HPDE6-E6E7 (cell line): Measurements from ENCODE around the gene CLDN7.

ENCODE experiments used
- DNase-seq: peaks from one replicate; pipeline ENCODE4 v3.0.0; 2011; ENCODE audit warnings: missing footprints; ENCODE audit errors: extremely low spot score

Gene CLDN7

DNA sequence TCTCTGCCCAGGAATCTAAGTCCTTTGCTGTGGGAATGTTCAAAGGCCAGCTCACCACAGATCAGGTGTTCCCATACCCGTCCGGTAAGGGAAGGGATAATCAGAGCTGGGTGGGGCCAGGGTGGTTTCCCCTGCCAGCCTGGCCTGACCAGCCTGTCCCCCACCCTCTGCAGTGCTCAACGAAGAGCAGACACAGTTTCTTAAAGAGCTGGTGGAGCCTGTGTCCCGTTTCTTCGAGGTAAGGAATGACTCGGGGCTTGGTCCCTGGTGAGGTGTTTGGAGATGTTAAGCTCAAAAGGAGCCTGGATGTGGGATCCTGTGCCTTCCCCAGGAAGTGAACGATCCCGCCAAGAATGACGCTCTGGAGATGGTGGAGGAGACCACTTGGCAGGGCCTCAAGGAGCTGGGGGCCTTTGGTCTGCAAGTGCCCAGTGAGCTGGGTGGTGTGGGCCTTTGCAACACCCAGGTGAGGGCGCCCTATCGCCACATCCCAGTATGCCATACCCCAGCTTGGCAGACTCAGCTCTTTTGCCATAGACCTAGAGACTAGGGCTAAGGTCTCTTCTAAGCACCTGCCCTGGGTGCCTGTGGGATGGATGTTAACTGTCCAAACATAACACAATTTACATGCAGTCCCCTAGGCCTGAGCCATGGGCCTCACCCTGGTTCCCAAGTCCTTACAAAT lies 41.5 kb downstream of the CLDN7 start:
- DNase-seq: no peak

DNA sequence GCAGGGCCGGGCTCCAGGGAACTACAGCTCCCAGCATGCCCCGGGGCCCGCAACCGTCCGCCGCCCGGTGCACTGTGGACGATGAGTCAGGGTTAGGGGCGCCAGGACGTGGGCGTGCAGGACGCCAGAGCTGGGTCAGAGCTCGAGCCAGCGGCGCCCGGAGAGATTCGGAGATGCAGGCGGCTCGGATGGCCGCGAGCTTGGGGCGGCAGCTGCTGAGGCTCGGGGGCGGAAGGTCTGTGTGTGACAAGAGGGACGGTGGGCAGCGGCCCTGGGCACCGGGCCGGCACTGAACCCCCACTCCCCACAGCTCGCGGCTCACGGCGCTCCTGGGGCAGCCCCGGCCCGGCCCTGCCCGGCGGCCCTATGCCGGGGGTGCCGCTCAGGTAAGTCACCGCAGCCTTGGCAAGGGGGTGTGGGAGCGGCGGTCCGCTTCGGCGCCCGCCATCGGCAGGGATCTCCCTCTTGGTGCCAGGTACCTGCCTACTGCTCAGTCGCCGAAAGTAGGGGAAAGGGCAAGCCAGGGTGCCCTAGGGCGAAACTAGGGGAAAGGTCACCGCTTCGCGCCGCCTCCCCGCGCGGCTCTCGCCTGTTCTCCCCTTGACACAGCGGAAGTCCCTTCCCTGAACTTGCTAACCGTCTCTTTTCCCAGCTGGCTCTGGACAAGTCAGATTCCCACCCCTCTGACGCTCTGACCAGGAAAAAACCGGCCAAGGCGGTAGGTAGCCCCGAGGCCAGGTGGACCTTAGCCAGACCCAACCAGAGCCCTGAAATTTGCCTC lies 42.3 kb downstream of the CLDN7 start, which contains the start of the genes ACADVL and DLG4:
Gene ACADVL, plus strand, starts transcription at position 127 of the 781 bp plus-strand sequence. Its CDS starts 47 bp downstream, at position 174.
Gene DLG4, minus strand, starts transcription at position 25 of the 781 bp plus-strand sequence.
- DNase-seq: peak; percentile 78

DNA sequence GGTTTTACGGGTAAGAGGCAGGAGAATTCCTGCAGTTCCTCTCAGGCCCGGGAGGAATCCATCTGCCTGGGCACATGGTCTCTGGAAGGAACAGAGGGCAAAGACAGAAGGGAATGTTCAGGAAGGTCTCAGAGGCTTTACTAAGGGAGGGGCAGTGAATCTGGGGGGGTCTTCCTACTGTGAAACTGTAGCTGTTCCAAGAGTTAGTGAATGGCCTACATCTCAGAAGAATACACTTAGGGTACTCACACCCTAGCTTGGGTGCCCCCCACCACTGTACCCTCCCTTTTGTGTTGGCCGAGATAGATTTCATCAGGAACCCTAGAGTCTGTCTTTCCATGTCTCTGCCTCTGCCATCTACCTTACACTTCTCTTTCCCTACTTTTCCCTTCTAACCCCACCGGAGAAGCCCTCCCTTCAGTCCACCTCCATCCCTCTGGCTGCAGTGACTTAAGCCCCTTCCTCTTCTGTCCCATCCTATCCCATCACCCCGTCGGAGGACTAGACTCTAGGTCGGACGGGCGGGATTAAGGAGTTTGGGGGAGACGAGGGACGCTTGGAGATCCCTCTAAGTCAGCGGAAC lies 43.0 kb downstream of the CLDN7 start:
- DNase-seq: no peak

DNA sequence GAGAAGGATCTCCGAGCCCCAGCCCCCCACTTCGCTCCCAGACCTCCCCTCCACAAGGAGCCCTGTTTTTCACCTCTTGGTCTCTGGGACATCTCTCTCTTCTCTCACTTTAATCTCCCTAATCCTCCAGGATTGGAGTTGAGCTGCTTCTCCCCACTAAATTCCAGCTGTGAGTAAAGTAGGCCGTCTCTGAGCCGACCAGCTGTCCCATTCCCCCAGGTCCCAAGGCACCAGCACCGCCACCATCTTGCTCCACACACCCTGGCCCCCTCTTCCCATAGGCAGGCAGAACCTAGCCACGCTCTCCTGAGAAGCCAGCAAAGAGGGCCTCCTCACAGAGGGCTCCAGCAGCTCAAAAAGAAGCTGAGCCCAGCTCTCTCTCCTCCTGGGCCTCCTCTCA lies 43.5 kb downstream of the CLDN7 start:
- no peak for DNase-seq

DNA sequence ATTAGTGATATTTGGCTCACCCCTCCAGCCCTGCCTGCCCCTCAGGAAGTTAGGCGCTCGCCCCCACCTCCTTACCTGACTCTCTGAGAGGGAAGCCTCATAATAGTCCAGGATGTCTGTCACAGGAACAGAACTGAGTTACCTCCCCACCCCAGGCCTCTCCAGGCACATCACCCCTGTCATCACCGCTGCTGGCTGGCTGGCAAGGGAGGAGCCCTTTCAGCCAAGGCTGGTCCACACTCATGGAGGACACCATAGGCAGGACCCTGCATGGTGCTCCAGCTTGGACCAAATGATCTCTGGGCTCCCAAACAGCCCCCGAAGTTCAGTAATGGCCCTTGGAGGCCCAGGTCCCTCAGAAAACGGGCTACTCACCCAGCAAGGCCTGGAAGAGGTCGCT lies 44.1 kb downstream of the CLDN7 start:
- DNase-seq: no peak

DNA sequence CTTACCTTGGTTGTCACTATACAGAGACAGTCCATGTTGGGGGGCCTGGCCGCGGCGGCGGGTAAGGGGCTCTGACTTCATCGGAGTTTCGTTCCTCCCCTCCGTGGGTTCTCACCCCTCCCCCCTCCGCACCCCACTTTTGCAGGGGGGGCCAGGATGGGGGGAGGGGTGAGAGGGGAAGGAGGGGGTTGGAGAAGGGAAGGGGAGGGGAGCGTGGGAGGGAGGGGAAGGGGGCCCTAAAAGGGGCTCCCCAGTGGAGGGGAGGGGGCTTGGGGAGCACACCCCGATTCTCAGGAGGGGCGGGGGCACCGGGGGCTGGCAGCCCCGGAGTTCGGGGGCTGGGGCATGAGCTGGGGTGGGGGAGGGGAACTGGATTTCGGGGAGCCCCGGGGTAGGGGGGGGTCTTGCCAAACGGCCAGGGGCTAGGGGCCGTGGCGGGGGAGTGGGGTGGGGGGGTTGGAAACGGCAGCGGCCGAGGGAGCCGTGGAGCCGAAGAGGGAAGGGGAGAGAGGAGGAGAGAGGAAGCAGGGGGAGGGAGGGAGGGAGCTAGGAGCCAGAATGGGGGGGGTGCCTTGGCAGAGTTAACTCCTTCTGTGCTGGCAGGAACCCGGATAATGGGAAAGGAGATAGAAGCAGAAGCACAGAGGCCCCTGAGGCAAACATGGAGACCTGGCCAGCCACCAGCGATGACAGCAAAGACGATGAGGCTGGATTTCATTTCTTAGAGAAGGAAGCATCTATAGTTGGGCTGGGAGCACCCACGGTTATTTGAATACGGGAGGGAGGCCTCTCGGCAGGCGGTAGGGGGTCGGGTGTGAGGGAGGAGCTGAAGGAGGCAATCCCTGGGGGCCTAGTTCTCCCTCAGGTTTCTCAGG lies 44.9 kb downstream of the CLDN7 start:
- DNase-seq: no peak

DNA sequence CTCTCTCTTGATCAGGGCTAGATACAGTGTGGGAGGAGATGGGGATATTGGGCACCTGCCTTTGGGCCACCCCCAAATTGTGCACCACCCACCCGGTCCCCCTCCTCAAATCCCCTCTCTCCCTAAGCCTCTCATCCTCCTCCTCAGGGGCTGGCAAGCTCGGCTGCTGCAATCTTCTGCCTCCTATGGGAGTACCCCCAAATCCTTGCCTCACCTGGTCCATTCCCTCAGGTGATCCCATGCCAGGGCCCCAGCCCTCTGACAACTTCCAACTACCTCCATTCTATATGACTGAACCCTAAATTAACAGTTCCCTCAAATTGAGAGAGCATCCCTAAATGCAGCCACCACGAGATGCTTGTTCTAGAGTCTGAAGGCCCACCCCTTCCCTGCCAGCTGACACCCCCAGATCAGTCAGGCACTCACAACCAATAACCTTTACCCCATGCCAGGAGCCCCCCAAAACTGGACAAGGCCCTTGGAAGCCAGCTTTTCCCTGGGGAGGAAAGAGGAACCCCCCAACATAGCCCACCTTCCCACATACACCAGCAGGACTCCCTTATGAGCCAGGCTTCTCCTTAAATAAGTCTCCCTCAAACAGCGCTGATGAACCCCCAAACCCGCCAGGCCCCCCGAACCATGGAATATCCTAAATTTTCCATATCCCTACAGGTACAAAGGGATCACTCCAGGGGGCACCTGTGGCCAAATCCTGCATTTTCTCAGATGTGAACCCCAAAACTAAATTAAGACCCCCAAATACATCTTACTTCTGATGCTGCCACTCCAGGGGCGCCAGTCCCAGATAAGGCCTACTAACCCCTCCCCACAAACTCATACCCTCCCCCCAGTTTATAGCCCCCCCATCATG lies 45.8 kb downstream of the CLDN7 start:
- DNase-seq: no peak

DNA sequence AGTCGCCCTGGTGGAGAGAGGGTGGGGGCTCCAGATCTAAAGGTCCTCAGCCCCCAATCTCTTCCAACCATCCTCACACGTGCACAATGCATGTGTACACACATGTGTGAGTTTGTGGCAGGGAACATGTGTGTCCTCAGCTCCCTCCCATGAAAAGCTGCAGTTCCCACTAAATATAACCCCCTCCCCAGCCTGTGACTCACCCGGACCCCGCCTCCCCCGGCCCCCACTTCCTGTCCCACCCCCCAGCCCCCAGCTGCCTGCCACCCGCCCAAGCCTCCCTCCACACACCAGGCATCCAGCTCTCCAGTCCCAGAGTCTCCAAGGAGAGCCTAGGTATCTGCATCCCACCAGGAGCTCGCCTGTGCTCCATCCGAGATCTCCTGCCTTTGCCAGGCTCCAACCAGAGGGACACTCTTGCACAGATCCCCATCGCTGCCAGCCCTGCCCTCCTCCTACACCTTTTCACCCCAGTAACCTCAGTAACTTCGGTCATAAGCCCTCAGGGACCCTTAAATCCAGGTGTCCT lies 46.6 kb downstream of the CLDN7 start:
- DNase-seq: no peak

DNA sequence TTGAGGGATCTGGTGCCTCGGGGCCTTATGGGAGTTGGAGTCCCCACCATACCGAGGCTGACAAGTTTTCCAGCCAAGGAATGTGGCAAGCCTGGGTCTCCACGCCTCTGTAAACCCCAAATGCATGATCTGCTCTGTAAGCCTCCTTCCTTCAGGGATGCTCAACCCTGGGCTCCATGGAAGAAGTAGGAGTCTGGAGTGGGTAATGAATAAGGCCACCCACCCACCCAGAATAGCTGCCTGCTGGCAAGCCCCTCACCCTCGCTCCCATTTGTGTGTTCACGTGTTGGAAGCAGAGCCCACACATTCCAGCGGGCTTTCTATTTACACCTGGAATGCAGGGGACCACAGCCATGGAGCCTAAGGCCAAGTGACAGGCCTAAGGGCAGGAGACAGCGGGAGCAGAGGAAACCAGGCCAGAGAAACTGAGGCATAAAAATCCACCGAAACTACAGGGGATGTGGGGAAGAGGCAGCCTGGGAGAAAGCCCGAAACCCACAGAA lies 47.1 kb downstream of the CLDN7 start:
- DNase-seq: no peak

DNA sequence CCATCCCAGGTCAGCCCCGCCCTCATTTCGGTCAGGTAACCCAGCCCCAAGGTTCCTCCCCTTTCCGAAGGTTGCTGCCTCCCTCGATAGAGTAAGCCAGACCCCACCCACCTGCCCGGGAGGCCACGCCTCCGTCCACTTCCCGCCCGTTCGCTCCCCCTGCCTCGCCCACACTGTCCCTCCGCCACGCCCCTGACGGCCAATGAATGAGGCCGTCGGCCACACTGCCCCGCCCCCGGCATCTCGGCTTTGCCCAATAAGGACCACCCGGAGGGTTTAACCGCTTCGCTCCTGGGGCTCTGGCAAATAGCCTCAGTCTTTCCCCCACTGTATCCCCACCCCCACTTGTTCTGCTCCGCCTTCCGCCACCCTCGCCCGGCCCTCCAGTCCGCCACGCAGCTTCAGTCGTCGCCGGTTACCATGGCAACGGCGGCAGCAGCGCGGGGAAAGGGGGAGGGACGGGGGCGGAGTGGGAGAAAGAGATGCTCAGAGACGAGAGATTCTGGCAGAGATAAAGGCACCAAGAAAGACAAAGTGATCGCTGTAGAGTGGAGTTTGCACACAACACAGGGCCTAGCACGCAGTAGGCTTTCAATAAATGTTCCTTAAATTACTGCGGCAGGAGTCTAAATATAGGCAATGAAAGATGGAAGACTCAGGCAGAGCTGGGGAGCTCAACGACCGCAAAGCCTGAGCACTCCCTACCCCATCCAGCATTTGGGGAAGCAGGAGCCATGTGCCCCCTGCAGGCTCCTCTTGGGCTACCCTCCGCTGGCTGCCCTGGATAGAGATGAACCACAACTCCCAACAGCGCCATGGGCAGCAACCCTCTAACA lies 47.8 kb downstream of the CLDN7 start:
- DNase-seq: peak; percentile 92

DNA sequence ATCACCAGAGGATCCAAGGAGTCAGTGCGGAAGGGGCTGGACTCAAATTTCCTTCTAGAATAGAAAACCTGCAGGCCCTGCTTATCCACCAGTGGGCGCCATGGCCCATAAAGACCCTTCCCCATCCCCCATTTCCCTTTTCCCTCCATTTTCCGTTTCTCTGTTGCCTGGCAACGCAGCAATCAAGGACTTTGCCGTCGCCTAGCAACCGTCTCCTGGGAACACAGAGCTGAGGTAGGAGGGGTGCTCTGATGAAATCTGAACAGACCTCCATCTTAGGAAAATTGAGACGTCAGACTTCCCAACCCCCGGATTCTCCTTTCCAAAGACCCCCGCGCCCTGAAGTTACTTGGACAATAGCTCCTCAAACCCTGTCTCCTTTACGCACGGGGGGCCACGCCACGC lies 48.4 kb downstream of the CLDN7 start:
- DNase-seq: no peak

DNA sequence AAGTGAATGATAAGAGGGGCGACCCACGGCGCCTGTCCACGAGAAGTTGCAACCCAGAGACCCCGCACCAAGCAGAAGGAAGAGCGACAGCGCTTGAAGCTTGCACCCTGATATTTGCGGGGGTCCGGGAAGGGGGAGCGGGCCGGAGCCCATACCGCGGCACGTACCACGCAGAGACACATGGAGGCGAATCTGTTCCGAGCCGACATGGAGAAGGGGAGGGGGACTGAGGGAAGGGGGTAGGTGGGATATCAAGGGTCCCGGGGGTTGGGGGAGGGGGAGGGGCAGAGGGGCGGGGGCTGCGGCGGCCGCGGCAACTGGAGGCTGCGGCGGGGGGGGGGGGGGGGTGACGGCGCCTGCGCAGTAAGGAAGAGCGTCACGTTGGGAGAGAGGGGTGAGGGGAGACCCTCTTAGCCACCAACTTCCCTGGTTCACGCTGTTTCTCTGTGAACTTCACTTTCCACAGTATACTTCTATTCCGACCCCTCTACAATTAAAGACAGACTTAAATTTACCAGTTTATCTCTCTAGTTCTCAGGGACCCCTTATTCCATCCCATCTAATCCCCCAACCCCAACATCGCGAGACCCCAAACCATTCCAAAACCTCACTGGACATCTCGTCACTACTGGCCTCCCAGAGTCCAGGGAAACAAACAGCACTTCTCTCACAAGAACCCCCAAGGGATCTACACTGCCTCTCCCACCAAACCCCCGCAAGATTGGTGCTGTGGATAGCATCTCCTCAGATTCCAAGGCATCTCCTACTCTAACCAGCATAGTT lies 50.6 kb downstream of the CLDN7 start:
- no peak for DNase-seq
